SU-DHL-6 (cell line): ENCODE measurements around the gene ZNF574.

Experiments
- CTCF ChIP-seq: fragments of 200-600 bp; sonication (generic); IDR thresholded peaks from one replicate; pipeline ENCODE4 v1.5.1; 2017; ENCODE audit warnings: antibody characterized with exemption, mild to moderate bottlenecking, low read length, moderate library complexity; ENCODE audit not compliant: insufficient read depth, poor library complexity, severe bottlenecking
- EZH2phosphoT487 ChIP-seq: fragments of 200-600 bp; sonication (generic), shearing (Covaris generic); conservative IDR thresholded peaks from 2 replicates; pipeline ENCODE4 v1.6.1; 2018; ENCODE audit warnings: mild to moderate bottlenecking, antibody characterized with exemption, low read length, moderate library complexity, mixed read lengths

GRCh38 chr19:42089191-42089750 is 13.3 kb downstream of the ZNF574 start:
- TF ChIP-seq CTCF (no peak), EZH2phosphoT487 (no peak)
